ENCODE measurements around the gene CCDC134.
"Not testable (repeated sequence)": the region's sequence is repeated elsewhere in the genome, so short reads cannot be mapped to it uniquely, and the experiment has no call there.

The CCDC134 gene

GRCh38 chr22:41826430-41827383 is 26.2 kb downstream of the CCDC134 start:
- no peak for DNase-seq

GRCh38 chr22:41827671-41828070 is 27.2 kb downstream of the CCDC134 start:
- DNase-seq: no peak

GRCh38 chr22:41828516-41828915 is 28.0 kb downstream of the CCDC134 start:
- no peak for DNase-seq

- no peak for DNase-seq
Measured at GRCh38 chr22:41830174-41830573, 29.7 kb downstream of the CCDC134 start.

- DNase-seq: peak; percentile 80
Measured at GRCh38 chr22:41831383-41831782, 30.9 kb downstream of the CCDC134 start.

GRCh38 chr22:41831828-41832552 is 31.5 kb downstream of the CCDC134 start:
- peak; percentile 41 for DNase-seq

- DNase-seq: peak; percentile 99
Measured at GRCh38 chr22:41832553-41833368, 32.3 kb downstream of the CCDC134 start, which contains the start of gene SREBF2. Gene SREBF2 (plus strand): TSS chr22:41833105. CDS start chr22:41833271, 166 bp downstream.

GRCh38 chr22:41833369-41834004 is 33.0 kb downstream of the CCDC134 start:
- DNase-seq: no peak

GRCh38 chr22:41834005-41834944 is 33.8 kb downstream of the CCDC134 start:
- DNase-seq: peak; percentile 20

GRCh38 chr22:41835462-41835861 is 35.0 kb downstream of the CCDC134 start:
- DNase-seq: not testable (repeated sequence)

GRCh38 chr22:41836551-41836950 is 36.1 kb downstream of the CCDC134 start:
- no peak for DNase-seq

- no peak for DNase-seq
Measured at GRCh38 chr22:41838842-41839618, 38.6 kb downstream of the CCDC134 start.

GRCh38 chr22:41840216-41840615 is 39.7 kb downstream of the CCDC134 start:
- DNase-seq: no peak

GRCh38 chr22:41841085-41841712 is 40.7 kb downstream of the CCDC134 start:
- no peak for DNase-seq

GRCh38 chr22:41842996-41843970 is 42.8 kb downstream of the CCDC134 start:
- DNase-seq: no peak

- no peak for DNase-seq
Measured at GRCh38 chr22:41844036-41844435, 43.6 kb downstream of the CCDC134 start.

- no peak for DNase-seq
Measured at GRCh38 chr22:41844513-41844912, 44.0 kb downstream of the CCDC134 start.

All from MV-4-11 (cell line).